Stimulated activated CD8-positive, alpha-beta memory T cell treated with anti-CD3 and anti-CD28 coated beads, Interleukin-12 subunit alpha, Interleukin-12 subunit beta, amount 100 ng/mL, for 24 hours (primary cell): ENCODE data around the gene ENTR1.

Experiments
- DNase-seq: peaks from one replicate; pipeline ENCODE4 v3.0.0-alpha.2; 2020; ENCODE audit errors: extremely low read depth

Gene ENTR1, protein sequence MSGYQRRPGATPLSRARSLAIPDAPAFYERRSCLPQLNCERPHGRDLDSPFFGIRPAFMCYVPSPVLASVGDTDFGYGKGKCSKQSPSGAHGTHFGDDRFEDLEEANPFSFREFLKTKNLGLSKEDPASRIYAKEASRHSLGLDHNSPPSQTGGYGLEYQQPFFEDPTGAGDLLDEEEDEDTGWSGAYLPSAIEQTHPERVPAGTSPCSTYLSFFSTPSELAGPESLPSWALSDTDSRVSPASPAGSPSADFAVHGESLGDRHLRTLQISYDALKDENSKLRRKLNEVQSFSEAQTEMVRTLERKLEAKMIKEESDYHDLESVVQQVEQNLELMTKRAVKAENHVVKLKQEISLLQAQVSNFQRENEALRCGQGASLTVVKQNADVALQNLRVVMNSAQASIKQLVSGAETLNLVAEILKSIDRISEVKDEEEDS

DNA sequence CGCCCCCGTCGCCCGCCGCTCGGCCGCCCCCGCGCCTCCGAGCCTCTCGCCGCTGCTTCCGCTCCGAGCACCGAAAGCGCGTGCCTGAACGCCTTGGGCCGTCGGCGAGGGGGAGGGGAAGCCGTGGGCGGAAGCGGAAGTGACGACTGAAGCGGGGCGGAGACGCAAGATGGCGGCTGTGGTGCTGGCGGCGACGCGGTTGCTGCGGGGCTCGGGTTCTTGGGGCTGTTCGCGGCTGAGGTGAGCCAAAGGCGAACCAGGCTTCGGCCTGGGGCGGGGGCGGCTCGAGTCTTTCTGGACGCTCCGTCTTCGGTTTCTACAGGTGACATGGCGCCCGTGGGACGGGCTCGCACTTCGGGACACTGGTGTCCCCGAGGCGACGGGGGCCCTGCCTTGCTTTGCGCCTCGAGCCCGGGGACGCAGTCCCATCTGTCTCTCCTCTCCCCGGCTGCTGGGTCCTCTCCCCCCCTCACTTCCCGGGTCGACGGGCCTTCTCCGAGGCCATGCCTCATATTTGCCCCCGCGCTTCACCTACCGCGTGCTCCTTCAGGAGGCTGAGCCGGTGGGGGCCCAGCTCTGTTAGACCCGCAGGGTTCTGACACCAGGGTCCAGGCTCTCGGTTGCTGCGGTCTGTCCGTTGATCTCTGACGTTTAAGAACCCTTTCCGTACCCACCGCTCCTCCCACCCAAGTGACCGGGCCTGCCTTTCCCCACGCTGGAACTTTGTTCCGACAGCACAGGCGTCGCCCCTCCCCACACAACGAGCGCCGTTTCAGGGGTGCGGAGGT lies at the start of gene ENTR1, which contains the start of gene PMPCA:
ENTR1 (minus strand) TSS at position 115 of the 788 bp plus-strand sequence. CDS start 217 bp downstream, outside the sequence.
PMPCA (plus strand) TSS at position 159 of the 788 bp plus-strand sequence; CDS start at position 170, 11 bp downstream.
- DNase-seq, result peak; percentile 87

DNA sequence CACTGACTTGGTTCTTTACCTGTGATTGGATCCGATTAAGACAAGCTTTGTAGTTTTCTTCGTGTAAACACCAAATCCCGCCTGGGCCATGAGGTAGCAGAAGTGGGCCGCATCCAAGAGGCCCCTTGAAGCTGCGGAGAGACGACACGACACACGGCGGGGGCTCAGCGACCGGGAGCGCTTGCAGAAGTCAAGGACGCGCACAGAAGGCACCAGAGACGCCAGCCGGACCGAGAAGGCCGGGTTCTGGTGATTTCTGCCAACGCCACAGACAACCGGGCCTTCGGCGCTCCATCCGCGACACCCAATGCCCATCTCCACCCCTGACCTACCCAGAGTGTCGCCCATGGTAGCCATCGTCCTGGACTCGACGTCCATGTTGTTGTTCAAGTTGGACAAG lies 49.0 kb upstream of the ENTR1 start:
- DNase-seq, result no peak

DNA sequence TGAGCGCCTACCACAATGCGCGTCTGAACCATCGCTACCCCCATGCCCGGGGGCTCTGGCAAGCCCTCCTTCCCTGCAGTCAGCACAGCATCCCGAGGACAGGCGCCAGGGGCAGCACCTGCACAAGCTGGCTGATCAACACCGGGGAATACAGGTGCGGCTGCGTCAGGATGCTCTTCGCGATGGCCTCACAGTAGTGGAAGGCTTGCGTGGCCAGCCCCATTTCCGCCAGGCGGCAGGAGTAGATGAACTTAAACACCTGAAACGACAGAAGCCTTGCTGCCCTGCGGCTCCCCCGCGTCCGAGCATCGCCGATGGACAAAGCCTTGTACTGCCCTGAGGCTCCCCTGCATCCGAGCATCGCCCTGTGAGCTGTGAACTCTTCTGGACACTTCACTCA lies 46.9 kb upstream of the ENTR1 start:
- DNase-seq, result no peak

DNA sequence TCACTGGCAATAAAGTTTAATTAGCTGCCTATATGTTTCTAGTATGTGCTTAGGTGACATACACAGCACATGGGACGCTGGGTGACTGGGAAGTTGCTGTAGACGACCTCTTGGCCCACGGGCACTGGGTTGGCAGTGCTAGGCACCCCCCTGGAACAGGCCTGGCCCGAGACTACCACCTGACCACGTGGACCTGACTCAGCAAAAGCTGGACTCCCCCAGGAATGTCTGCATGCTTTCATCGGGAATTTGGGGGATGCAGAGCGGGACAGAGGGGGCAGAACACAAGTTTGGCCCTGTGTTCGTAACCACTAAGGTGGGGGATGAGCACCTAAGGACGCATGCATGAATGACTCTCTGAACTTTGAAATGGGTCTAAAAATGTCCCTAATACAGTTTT lies 45.8 kb upstream of the ENTR1 start:
- DNase-seq, result no peak

DNA sequence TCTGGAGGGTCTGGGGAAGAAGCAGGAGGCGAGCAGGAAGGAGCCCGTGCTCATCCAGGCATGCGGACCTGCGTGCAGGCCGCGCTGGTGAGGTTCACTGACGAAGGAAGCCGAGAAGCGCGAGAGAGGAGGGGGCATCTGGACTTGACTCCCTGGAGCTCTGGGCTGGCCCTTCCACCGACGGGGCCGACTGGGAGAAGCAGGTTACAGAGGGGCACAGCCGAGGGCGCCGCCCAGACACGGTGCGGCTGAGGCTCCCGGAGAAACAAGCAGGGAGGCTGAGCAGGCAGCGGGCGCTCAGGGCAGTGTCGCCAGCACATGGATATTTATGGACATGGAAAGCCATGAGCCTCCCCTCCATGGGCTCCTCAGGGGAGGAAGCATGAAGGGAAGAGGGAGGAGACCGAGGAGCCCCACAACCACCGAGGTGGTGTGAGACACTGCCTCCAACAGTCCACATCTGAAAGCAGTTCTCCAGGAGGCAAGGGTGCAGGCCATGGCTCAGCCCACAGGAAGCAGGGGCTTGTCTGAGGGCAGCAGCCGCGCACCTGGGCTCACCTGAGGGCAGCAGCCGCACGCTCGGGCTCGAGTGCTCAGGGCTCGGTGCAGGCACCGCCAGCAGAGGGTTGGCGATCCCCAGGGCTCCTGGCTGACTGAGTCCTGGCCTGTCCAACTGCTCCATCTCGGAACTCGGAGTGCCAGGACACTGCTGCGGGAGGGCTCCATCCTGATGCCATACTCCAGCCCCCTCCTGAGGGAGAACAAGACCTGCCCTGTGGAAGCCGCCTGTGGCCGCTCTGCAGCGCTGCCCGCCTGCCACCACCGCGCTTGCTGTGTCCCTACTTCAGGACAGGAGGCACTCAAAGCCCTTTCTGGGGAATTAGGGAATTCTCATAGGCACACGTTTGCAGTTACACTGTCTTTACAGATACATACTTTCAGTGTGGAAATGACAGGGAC lies 44.9 kb upstream of the ENTR1 start:
- no peak for DNase-seq

DNA sequence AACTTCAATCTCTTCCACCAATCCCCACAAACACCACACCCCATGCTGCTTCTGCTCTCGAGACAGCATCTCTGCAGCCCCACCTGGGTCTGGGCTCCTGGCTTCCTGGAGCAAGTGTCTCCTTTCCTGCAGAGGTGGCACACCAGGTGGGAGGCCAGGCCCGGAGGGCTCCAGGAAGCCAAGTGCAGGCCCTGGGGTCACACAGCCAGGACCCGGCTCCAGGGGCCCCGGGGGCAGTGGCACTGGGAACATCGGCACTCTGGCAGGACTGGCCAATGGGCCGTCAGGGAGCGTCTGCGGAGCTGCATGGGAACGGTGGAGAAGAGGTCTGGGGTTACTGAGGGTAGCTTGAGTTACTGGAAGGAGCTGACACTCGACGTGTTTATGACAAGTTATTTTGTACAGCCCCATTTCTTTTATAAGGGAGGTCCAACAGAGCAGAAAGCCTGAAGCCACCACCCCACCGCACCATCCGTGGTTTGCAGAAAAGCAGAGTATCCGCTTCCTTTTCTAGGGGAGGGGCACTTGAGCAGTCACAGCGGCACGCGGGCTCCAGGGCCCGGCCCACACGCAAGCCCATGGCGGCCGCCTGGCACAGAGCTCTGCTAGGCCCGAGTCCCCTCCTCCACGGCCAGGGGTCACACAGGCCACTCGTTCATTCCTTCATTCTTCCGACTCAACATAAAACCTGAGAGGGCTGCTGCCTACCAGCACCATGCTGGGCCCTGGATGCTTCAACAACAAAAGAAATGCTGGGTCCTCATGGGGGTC lies 43.8 kb upstream of the ENTR1 start:
- DNase-seq, result no peak

DNA sequence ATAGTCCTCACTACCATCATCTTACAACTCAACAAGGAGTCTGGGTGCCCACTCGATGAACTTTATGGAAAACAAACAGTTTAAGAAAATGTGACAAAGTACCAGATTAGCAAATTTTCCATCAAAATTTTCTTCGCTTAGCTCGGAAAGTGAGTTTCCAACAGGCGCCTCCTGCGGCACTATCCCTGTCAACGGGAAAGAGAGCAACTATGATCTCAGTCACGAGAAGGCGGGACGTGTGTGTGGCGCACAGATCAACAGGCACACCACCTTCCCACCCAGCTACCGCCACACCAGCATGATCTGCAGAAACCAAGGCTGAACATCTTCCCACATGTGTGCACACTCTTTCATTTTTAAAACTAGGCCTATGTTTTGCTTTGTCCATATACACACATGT lies 42.9 kb upstream of the ENTR1 start:
- DNase-seq, result no peak

DNA sequence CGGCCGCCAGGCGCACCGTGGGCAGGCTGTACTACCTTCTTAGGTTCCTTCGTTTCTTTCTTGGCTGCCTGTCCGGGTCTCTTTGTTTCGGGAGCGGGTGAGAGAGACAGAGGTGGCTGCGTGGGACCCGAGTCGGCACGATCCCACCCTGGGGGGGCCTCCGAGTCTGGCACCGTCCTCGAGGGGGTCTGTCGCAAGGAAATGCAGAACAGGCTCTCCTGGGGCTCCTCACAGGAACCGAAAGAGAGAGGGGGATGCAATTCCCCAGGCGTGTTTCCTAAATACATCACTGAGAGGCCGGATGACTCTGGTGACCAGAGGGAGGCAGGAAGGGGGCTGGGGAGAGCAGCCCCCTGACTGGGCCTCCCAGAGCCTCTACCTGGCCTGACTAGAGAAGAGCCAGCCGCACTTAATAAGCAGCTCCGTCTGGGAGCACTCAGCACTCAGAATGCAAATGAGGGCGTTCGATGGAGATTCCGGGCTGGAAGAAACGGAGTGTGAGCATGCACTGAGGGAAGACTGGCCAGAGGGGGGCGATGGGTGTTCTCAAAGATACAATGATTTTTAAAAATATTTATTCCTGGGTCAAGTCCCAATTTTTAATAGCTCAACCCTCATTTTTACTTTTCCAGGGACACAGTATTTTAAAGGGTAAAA lies 40.9 kb upstream of the ENTR1 start:
- DNase-seq, result no peak

DNA sequence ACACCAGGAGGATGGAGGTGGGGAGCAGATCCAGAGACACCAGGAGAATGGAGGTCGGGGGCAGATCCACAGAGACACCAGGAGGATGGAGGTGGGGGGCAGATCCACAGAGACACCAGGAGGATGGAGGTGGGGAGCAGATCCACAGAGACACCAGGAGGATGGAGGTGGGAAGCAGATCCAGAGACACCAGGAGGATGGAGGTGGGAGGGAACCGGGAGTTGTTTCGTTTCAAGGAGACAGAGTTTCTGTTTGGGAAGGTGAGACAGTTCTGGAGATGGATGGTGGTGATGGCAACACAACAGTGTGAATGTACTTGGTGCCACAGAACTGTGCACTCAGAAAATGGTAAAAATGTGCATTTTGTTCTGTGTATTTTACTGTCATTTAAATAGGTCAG lies 38.2 kb upstream of the ENTR1 start:
- no peak for DNase-seq

DNA sequence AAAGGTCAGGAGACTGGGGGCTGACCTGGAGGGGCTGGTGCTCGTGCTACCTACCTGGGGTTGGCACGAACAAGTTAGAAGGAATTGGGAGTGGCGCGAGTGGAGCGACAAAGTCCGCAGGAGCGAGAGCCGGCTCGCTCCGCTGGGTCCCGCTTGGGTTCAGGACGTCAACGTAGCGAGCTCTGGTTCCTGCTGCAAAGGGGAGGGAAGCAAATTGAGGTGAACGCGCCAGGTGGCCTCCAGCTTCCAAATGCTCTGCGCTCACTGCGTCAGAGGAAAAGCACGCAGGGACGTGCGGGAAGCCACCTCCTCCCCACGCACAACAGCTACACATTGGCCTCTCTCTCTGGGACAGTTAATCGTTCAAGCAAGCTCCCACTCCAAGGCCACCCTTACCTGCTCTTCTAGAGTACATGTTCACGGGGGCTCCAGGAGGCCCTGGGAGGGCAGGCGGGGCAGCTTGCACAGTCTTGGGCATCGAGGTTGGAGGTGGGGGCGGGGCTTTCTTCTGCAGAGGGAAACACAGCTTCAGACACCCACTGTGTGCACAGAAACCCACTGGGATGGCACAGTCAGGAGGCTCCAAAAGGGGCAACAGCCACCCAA lies 36.9 kb upstream of the ENTR1 start:
- DNase-seq, result no peak

DNA sequence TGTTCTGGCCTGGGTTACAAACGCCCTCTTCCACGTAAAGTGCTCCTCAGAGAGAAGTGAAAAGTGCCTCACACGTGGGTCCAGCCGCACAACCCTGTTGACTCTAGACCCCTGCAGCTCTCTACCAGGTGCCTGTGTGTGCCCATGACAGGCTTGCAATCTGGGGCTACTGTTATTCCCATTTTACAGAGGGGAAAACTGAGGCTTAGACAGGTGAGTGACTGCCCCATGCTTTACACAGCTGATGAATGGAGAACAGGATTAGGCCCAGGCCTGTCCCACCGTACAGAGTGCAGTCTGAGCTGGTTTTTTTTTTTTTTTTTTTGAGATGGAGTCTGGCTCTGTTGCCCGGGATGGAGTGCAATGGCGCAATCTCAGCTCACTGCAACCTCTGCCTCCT lies 35.4 kb upstream of the ENTR1 start:
- no peak for DNase-seq

DNA sequence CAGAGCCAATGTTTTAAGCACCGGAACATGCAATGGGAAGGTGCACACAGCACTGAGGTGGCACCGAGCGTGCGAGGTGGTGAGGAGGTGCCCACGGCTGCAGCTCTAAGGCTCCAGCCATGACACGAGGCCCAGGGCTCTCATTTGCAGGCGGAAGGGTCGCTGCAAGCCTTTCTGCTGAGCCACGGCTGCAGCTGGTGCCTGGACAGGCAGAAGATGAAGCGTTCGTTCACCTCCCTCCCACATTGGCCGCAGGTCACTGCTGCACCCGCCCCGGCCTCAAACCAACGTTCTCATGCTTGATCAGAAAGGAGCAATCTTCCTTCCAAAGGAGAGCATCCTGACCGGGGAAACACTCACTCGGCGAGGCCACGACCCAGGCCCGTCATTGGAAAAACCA lies 33.7 kb upstream of the ENTR1 start:
- DNase-seq, result no peak

DNA sequence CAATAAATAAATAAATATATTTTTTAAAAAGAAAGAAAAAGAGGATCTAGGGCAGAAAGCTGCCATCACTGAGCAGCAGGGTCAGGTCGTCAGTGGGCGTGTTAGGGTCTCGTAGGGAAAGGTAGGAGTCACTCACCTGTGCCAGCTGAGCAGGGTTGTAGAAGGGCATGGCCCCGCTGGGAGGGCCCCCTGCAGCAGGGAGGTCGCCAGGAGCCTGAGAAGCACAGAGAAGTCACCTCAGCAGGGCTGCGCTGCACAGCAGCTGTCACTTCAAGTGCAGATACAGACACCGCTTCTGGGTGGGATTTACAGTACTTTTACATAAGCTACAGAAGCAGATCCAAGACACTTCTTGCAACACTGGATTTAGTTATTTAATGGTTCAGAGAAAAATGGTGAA lies 33.3 kb upstream of the ENTR1 start:
- DNase-seq, result no peak

DNA sequence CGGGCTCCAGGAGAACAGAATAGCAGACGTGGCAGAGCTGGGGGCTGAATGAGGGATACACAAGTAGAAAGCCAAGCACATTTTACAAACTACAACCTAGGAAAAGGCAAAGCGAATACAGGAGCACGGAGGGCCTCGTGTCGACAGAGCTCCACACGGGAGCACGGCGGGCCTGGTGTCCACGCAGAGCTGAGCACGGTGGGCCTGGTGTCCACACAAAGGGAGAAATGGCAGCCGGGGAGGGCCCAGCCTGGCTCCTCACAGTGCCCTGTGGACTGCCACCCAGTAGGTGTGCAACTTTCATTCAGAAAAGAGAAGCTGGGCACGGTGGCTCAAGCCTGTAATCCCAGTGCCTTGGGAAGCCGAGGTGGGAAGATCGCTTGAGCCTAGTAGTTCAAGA lies 32.7 kb upstream of the ENTR1 start:
- DNase-seq, result no peak

DNA sequence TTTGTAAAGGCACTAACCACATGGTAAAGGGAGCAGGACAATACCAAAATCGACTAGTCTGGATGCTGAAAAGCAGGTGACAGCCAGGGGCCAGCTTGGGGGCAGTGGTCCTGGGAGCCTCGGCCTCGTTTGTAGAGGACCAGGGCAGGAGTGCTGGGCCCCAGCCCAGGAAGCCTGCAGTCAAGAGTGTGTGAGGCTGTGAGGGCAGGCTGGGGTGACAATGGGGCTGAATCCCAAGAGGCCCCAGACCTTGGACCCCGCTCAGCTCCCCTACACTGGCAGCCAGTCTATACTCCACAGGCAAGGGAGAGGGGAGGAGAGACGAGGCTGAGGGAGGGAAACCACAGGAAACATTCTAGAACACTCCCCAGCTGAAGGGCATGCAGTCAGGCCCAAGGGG lies 31.9 kb upstream of the ENTR1 start:
- no peak for DNase-seq

DNA sequence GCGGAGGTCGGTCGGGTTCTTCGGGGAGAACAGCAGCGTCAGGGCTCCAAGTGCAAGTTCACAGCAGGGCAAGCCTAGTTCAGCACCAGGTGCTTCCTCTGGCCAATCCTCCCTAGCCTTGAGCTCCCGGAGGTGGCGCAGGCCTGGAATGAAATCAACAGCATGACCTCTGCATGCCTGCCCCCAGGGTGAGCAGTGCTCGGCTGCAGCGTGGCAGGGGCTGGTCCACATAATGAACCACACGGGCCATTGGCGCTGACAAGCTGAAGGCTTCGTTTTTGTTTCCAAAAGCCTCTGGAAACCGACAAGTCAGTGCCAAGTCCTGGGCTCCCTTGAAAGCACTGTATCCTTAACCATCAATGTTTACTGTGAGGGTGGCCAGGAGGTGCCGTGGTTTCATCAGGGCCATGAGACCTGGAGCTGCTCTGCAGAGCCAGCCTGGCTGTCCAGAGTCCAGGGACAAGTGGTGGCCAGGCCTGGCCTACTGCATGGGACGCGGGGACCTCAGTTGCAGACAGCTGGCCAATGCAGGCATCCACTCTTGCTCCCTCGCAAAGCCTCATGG lies 31.3 kb upstream of the ENTR1 start:
- no peak for DNase-seq

DNA sequence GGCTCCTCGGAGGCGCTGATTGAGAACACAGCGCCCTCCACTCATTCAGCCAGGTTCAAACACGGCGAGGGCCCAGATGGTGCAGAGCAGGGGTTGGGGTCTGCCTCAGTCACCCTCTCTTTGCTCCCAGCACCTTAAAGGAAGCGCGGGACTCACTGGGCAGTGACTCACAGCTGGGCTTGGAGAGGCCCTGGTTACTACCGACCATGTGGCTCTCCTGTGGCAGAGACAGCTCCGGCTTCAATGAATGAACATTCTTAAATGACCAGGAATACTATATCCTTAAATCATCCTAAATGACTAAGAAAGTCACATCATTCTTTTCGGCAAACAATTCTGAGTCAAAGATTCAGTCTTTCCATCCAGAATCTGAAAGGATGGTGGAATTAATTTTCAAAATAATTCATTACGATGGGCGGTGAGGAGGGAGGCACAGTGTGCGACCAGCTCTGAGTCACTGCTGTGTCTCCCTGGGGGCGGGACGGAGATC lies 30.8 kb upstream of the ENTR1 start:
- DNase-seq, result no peak

DNA sequence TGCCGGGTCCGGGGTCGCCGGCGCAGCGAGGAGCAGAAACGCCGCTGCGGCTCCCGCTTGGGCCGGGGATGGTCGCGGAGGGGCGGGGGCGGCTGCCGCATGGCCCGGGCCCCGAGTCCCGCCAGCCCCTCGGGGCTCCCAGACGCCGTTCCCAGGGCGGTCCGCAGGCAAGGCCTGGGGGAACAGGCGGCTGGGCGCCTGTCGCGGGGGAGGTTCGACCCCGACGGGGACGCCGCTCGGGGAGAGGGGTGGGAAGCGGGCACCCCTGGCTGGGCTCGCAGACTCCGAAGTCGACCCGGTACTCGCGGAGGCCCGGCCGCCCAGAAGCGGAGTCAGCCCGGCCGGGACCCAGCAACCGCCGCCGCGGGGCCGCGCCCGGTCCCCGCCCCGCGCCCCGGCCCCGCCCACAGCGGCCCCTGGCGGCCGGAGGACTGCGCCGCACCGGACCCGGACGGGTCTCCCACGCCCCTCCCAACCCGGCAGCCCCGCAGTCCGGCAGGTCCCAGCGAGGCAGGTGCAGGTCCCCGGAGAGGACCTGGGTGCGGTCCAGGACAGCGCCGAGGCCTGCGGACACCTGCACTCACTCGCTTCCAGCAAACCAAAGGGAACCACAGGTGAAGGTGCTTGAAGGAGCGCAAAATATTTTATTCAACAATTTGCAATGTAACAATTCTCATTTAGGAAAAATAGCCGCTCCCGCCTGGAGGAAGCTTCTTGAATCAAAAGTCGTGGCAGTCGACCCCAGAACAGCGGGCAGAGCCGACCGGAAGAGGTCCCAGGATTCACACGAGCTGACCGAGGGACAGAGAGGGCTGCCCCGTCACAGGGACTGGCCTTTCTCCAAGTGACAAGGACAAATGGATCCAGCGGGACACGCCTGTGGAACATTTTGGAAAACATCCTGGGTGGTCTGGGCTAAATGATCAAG lies 29.3 kb upstream of the ENTR1 start, which contains the start of gene INPP5E:
INPP5E (minus strand) TSS at position 365 of the 928 bp plus-strand sequence. CDS start 426 bp downstream, outside the sequence.
- DNase-seq, result peak; percentile 45
